HCT116 (cell line): ENCODE measurements around the gene ALX3. TPM values are rescaled to one million over a fixed set of nuclear protein-coding genes. Genes with fewer than 3 reads are reported as not detected.

Source experiments
- ATAC-seq: fragments of 200-7000 bp; cut with Tn5 transposase; 2 replicates; pipeline ENCODE4 v1.9.1; 2020; ENCODE audit warnings: mild to moderate bottlenecking, moderate library complexity
- BruUV-seq: library from RNA; stranded (reverse); fragments of 400-500 nt; replicated peaks from 2 replicates; lab custom pipeline; 2021; lab: Mats Ljungman, UMichigan
- CTCF ChIA-PET: fragments of 300-600 bp; sonication (Branson Sonifier 250); formaldehyde crosslinking; loops from one replicate; lab custom pipeline; 2021; ENCODE audit warnings: antibody characterized with exemption; lab: Charles Lee
- POLR2A ChIA-PET: fragments of 300-600, 350-600 bp; sonication (Branson Sonifier 250); formaldehyde crosslinking; loops from one replicate; lab custom pipeline; 2021; ENCODE audit warnings: antibody characterized with exemption; lab: Charles Lee
- RAD21 ChIA-PET, 2 experiments: fragments of 300-600 bp; sonication (Branson Sonifier 250); formaldehyde crosslinking; loops; one replicate each; lab custom pipeline; 2023; ENCODE audit warnings: low total read pairs in 2 of 2; ENCODE audit not compliant: uncharacterized antibody in 2 of 2, unreplicated experiment in 2 of 2, low non-redundant PET in 1 of 2; lab: Charles Lee
- DNase-seq: peaks from one replicate; pipeline ENCODE4 v3.0.0-alpha.2; 2010; ENCODE audit warnings: low read depth, low spot score
- H2AFZ ChIP-seq: fragments of 200-600 bp; shearing (Covaris generic), sonication (generic); 2 replicates; pipeline ENCODE4 v1.6.1; 2017; ENCODE audit warnings: low read depth, mixed run types, mixed read lengths, antibody characterized with exemption, low read length; ENCODE audit not compliant: poor library complexity, severe bottlenecking
- H3K27ac ChIP-seq: 2 replicates; pipeline ENCODE4 v1.5.1; 2012; ENCODE audit warnings: low read depth, low read length
- H3K27me3 ChIP-seq: fragments of 200-600 bp; sonication (generic); 2 replicates; pipeline ENCODE4 v1.6.1; 2016; ENCODE audit warnings: mixed run types, low read length, mixed read lengths; ENCODE audit not compliant: insufficient read depth
- H3K36me3 ChIP-seq, 2 experiments: fragments of 200-500 bp in 1 of 2; fragments of 200-600 bp in 1 of 2; sonication (Bioruptor generic) in 1 of 2; sonication (generic) in 1 of 2; 2 replicates each; pipeline versions ENCODE4 v1.5.1 to v1.6.1; 2014 to 2016; ENCODE audit warnings: low read length in 2 of 2, inconsistent platforms in 1 of 2, mixed read lengths in 1 of 2, mixed run types in 1 of 2; ENCODE audit not compliant: insufficient read depth in 2 of 2, control insufficient read depth in 1 of 2
- H3K4me1 ChIP-seq, 2 experiments: fragments of 200-600 bp in 1 of 2; sonication (generic) in 1 of 2; 2 replicates each; pipeline versions ENCODE4 v1.5.1 to v1.6.1; 2012 to 2017; ENCODE audit warnings: low read length in 2 of 2, inconsistent platforms in 1 of 2, mild to moderate bottlenecking in 1 of 2, mixed read lengths in 1 of 2, mixed run types in 1 of 2, moderate library complexity in 1 of 2; ENCODE audit not compliant: insufficient read depth in 2 of 2, control insufficient read depth in 1 of 2
- H3K4me2 ChIP-seq: fragments of 200-600 bp; sonication (generic); 2 replicates; pipeline ENCODE4 v1.6.1; 2017; ENCODE audit warnings: mixed run types, low read length, mixed read lengths
- H3K4me3 ChIP-seq, 2 experiments: fragments of 200-600 bp in 1 of 2; sonication (generic) in 1 of 2; replicated peaks in 1 of 2; 2 replicates each; pipeline ENCODE4 v1.5.1; 2011 to 2016; ENCODE audit warnings: low read length in 2 of 2, control low read depth in 1 of 2, low read depth in 1 of 2, mild to moderate bottlenecking in 1 of 2, mixed read lengths in 1 of 2, mixed run types in 1 of 2
- H3K79me2 ChIP-seq: fragments of 200-600 bp; sonication (generic); 2 replicates; pipeline ENCODE4 v1.6.1; 2017; ENCODE audit warnings: mild to moderate bottlenecking, mixed run types, low read length, moderate library complexity, mixed read lengths; ENCODE audit not compliant: insufficient read depth
- H3K9ac ChIP-seq: fragments of 200-600 bp; sonication (generic); 2 replicates; pipeline ENCODE4 v1.6.1; 2016; ENCODE audit warnings: low read length, mixed read lengths
- H3K9me2 ChIP-seq: fragments of 200-600 bp; sonication (generic), shearing (Covaris generic); 2 replicates; pipeline ENCODE4 v1.6.1; 2017; ENCODE audit warnings: mixed run types, mild to moderate bottlenecking, moderate library complexity; ENCODE audit not compliant: insufficient read depth
- H3K9me3 ChIP-seq, 2 experiments: fragments of 200-500 bp in 1 of 2; fragments of 200-600 bp in 1 of 2; sonication (Bioruptor generic) in 1 of 2; sonication (generic) in 1 of 2; 2 replicates each; pipeline ENCODE4 v1.6.1; 2014 to 2017; ENCODE audit warnings: low read length in 2 of 2, mixed read lengths in 2 of 2, inconsistent platforms in 1 of 2, low read depth in 1 of 2, mild to moderate bottlenecking in 1 of 2, mixed run types in 1 of 2, moderate library complexity in 1 of 2; ENCODE audit not compliant: control insufficient read depth in 1 of 2, insufficient read depth in 1 of 2
- H4K20me1 ChIP-seq: fragments of 200-600 bp; sonication (generic), shearing (Covaris generic); 2 replicates; pipeline ENCODE4 v1.6.1; 2017; ENCODE audit warnings: mixed run types, mild to moderate bottlenecking, moderate library complexity; ENCODE audit not compliant: insufficient read depth
- CEBPB ChIP-seq: IDR thresholded peaks from 2 replicates; pipeline ENCODE4 v1.6.1; 2012; ENCODE audit warnings: low read depth
- EGR1 ChIP-seq: IDR thresholded peaks from 2 replicates; pipeline ENCODE4 v1.6.1; 2012; ENCODE audit warnings: low read depth
- ELF1 ChIP-seq: IDR thresholded peaks from 2 replicates; pipeline ENCODE4 v1.6.1; 2012; ENCODE audit warnings: low read depth, borderline replicate concordance
- EZH2 ChIP-seq: fragments of 200-600 bp; sonication (generic); IDR thresholded peaks from 2 replicates; pipeline ENCODE4 v1.6.1; 2017; ENCODE audit warnings: antibody characterized with exemption, mixed run types
- EZH2phosphoT487 ChIP-seq: fragments of 200-600 bp; IDR thresholded peaks from 2 replicates; pipeline ENCODE4 v1.6.1; 2018; ENCODE audit warnings: antibody characterized with exemption, borderline replicate concordance
- FOSL1 ChIP-seq: IDR thresholded peaks from 2 replicates; pipeline ENCODE4 v1.6.1; 2012; ENCODE audit warnings: low read depth
- JUND ChIP-seq: IDR thresholded peaks from 2 replicates; pipeline ENCODE4 v1.6.1; 2012
- POLR2A ChIP-seq: IDR thresholded peaks from 2 replicates; pipeline ENCODE4 v1.7.0; 2011; ENCODE audit warnings: borderline replicate concordance; ENCODE audit not compliant: insufficient read depth, insufficient read length; ENCODE audit errors: extremely low read depth
- POLR2AphosphoS5 ChIP-seq: IDR thresholded peaks from 2 replicates; pipeline ENCODE4 v1.6.1; 2011; ENCODE audit warnings: mild to moderate bottlenecking, low read depth, low read length, moderate library complexity
- RAD21 ChIP-seq: IDR thresholded peaks from 2 replicates; pipeline ENCODE4 v1.6.1; 2012; ENCODE audit warnings: low read depth, mild to moderate bottlenecking
- SIN3A ChIP-seq: IDR thresholded peaks from 2 replicates; pipeline ENCODE4 v1.6.1; 2012; ENCODE audit warnings: low read depth
- SP1 ChIP-seq: IDR thresholded peaks from 2 replicates; pipeline ENCODE4 v1.6.1; 2012; ENCODE audit warnings: low read depth
- YY1 ChIP-seq: IDR thresholded peaks from 2 replicates; pipeline ENCODE4 v1.6.1; 2011; ENCODE audit warnings: low read length, low read depth, moderate library complexity, mild to moderate bottlenecking; ENCODE audit not compliant: insufficient replicate concordance; ENCODE audit errors: extremely low read depth
- ZFX ChIP-seq: fragments of 450-650 bp; IDR thresholded peaks from 2 replicates; pipeline ENCODE4 v1.6.1; 2017
- ZNF274 ChIP-seq: fragments of 200-500 bp; sonication (Bioruptor generic); IDR thresholded peaks from 2 replicates; pipeline ENCODE4 v1.6.1; 2014; ENCODE audit warnings: mild to moderate bottlenecking, low read depth, low read length, inconsistent platforms
- intact Hi-C: fragments of 100-400 bp; cut with micrococcal nuclease; formaldehyde crosslinking; loops from 2 replicates; pipeline ENCODE4 v1.10.0; 2022
- total RNA-seq: library from RNA; stranded (reverse); gene quantifications from one replicate; pipeline ENCODE4 v1.2.1, GENCODE V29; 2021; ENCODE audit not compliant: unreplicated experiment
- TF ChIP-seq, protein P1 (sequence below), 3 experiments: fragments of 200-600 bp in 1 of 3; sonication (generic) in 1 of 3; IDR thresholded peaks in 2 of 3; conservative IDR thresholded peaks in 1 of 3; 2 replicates each; pipeline ENCODE4 v1.5.1; 2012 to 2017; ENCODE audit warnings: low read depth in 2 of 3, low read length in 2 of 3, antibody characterized with exemption in 1 of 3, borderline replicate concordance in 1 of 3, control low read depth in 1 of 3, mild to moderate bottlenecking in 1 of 3, mixed read lengths in 1 of 3, mixed run types in 1 of 3, moderate library complexity in 1 of 3; ENCODE audit not compliant: insufficient read depth in 1 of 3
- TF ChIP-seq, protein P2 (sequence below): IDR thresholded peaks from 2 replicates; pipeline ENCODE4 v1.6.1; 2012; ENCODE audit warnings: low read depth
- TF ChIP-seq, protein P3 (sequence below): IDR thresholded peaks from 2 replicates; pipeline ENCODE4 v1.6.1; 2011; ENCODE audit warnings: mild to moderate bottlenecking, low read length, moderate library complexity; ENCODE audit not compliant: insufficient replicate concordance; ENCODE audit errors: extremely low read depth
- TF ChIP-seq, protein P4 (sequence below): IDR thresholded peaks from 2 replicates; pipeline ENCODE4 v1.6.1; 2012

ALX3 gene
- total RNA-seq, 1 experiment from 2014 or later = not detected

DNA sequence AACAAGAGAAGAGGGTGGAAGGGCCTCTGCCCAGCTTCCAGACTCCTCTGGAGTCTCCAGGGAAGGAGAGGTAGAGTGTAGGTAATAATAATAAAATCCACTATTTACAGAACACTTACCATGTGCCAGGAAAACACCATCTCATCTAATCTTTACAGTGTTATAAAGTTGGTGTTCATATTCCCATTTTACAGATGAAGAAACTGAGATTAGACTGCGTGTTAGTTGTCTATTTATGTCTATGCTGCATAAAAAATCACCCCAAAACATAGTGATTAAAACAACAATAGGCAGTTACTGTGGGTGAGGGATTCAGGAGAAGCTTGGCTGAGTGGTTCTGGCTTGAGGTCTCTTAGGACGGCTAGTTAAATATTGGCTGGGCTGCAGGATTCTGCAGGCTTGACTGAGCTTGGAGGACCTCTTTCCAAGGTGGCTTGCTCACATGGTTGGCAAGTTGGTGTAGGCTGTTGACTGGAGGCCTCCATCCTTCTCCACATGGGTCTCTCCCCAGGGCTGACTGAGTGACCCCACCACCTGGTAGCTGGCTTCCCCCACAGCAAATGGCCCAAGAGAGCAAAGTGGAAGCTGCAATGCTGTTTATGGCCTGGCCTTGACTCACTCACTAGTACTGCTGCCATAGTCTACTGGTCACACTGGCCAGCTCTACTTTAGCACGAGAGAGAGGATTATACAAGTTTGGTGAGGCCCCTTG lies 6.5 kb upstream of the ALX3 start:
- no peak for DNase-seq
- no TSS peak for BruUV-seq
- RAD21 ChIA-PET = no interaction called here
- Histone ChIP-seq H3K79me2 (no peaks in the 10 kb centered on the region), H3K27ac (no peak overlapping the region), H3K9me2 (no peaks in the 10 kb centered on the region), H3K4me3 (no peak overlapping the region), H3K4me1 (no peaks in the 10 kb centered on the region), H3K36me3 (no peaks in the 10 kb centered on the region), H3K27me3 (no peaks in the 10 kb centered on the region), H2AFZ (no peak overlapping the region), H3K9ac (no peak overlapping the region), H4K20me1 (no peaks in the 10 kb centered on the region), H3K4me2 (no peak overlapping the region), H3K9me3 (no peaks in the 10 kb centered on the region)
- intact Hi-C loops = no loop called here
- POLR2A ChIA-PET = no interaction called here
- CTCF ChIA-PET = interaction anchor here (1.0 to 1.4 kb wide), 2 partner anchors 11 to 17 kb away, joined by 3 to 5 read pairs; no protein-coding TSS in a partner anchor
- no peak for ATAC-seq
- TF ChIP-seq EGR1 = no peak
- no peak for TF ChIP-seq SP1
- no peak for TF ChIP-seq SIN3A
- TF ChIP-seq POLR2A = no peak
- TF ChIP-seq, protein P1, sequence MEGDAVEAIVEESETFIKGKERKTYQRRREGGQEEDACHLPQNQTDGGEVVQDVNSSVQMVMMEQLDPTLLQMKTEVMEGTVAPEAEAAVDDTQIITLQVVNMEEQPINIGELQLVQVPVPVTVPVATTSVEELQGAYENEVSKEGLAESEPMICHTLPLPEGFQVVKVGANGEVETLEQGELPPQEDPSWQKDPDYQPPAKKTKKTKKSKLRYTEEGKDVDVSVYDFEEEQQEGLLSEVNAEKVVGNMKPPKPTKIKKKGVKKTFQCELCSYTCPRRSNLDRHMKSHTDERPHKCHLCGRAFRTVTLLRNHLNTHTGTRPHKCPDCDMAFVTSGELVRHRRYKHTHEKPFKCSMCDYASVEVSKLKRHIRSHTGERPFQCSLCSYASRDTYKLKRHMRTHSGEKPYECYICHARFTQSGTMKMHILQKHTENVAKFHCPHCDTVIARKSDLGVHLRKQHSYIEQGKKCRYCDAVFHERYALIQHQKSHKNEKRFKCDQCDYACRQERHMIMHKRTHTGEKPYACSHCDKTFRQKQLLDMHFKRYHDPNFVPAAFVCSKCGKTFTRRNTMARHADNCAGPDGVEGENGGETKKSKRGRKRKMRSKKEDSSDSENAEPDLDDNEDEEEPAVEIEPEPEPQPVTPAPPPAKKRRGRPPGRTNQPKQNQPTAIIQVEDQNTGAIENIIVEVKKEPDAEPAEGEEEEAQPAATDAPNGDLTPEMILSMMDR (IDR thresholded peaks at IDR 0.05 in 2 of 3, conservative IDR thresholded peaks at IDR 0.05 in 1 of 3; ENCODE audit: borderline replicate concordance in 1 of 3, insufficient read depth in 1 of 3, low read depth in 2 of 3, low read length in 2 of 3) = no peak
- TF ChIP-seq FOSL1 = no peak
- TF ChIP-seq, protein P2, sequence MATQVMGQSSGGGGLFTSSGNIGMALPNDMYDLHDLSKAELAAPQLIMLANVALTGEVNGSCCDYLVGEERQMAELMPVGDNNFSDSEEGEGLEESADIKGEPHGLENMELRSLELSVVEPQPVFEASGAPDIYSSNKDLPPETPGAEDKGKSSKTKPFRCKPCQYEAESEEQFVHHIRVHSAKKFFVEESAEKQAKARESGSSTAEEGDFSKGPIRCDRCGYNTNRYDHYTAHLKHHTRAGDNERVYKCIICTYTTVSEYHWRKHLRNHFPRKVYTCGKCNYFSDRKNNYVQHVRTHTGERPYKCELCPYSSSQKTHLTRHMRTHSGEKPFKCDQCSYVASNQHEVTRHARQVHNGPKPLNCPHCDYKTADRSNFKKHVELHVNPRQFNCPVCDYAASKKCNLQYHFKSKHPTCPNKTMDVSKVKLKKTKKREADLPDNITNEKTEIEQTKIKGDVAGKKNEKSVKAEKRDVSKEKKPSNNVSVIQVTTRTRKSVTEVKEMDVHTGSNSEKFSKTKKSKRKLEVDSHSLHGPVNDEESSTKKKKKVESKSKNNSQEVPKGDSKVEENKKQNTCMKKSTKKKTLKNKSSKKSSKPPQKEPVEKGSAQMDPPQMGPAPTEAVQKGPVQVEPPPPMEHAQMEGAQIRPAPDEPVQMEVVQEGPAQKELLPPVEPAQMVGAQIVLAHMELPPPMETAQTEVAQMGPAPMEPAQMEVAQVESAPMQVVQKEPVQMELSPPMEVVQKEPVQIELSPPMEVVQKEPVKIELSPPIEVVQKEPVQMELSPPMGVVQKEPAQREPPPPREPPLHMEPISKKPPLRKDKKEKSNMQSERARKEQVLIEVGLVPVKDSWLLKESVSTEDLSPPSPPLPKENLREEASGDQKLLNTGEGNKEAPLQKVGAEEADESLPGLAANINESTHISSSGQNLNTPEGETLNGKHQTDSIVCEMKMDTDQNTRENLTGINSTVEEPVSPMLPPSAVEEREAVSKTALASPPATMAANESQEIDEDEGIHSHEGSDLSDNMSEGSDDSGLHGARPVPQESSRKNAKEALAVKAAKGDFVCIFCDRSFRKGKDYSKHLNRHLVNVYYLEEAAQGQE = no peak
- no peak for TF ChIP-seq YY1
- no peak for TF ChIP-seq CEBPB
- no peak for TF ChIP-seq RAD21
- TF ChIP-seq ELF1 = no peak
- TF ChIP-seq EZH2 = no peak
- no peak for TF ChIP-seq POLR2AphosphoS5
- no peak for TF ChIP-seq ZFX
- no peak for TF ChIP-seq EZH2phosphoT487
- no peak for TF ChIP-seq ZNF274
- TF ChIP-seq, protein P3, sequence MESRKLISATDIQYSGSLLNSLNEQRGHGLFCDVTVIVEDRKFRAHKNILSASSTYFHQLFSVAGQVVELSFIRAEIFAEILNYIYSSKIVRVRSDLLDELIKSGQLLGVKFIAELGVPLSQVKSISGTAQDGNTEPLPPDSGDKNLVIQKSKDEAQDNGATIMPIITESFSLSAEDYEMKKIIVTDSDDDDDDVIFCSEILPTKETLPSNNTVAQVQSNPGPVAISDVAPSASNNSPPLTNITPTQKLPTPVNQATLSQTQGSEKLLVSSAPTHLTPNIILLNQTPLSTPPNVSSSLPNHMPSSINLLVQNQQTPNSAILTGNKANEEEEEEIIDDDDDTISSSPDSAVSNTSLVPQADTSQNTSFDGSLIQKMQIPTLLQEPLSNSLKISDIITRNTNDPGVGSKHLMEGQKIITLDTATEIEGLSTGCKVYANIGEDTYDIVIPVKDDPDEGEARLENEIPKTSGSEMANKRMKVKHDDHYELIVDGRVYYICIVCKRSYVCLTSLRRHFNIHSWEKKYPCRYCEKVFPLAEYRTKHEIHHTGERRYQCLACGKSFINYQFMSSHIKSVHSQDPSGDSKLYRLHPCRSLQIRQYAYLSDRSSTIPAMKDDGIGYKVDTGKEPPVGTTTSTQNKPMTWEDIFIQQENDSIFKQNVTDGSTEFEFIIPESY = no peak
- TF ChIP-seq, protein P4, sequence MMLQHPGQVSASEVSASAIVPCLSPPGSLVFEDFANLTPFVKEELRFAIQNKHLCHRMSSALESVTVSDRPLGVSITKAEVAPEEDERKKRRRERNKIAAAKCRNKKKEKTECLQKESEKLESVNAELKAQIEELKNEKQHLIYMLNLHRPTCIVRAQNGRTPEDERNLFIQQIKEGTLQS = no peak
- TF ChIP-seq JUND = no peak
